ENCODE results near the gene DNAH7. TPM values are rescaled to one million over a fixed set of nuclear protein-coding genes. Genes with fewer than 3 reads are reported as not detected.

DNAH7 gene
- total and polyA plus RNA-seq, 2 experiments from 2014 or later = 0.35 to 1.1 TPM

DNA sequence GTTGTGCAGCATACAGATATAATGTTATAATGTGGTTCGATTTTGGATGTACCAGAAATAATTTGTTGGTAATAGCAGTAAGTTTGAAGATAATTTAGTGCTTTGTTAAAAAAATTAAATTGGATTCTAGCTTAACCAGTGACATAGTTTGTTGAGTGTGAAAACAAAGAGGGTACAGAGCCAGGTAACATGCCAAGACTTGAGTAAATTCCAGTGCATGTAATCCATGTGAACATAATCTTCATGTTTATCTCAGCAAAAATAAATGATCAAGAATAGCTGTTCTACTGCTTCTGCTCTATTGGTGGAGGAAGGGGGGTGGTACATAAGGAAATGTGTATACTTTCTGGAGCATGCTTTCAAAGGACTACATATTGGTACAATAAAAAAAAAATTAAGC, 165.8 kb downstream of the DNAH7 start:
- Mint-ChIP-seq H3K36me3 (ENCODE audit: low read depth) (no peaks in the 10 kb centered on the region), H3K4me3 (no peak overlapping the region), H3K4me1 (no peaks in the 10 kb centered on the region), H3K9me3 (no peaks in the 10 kb centered on the region), H3K27ac (no peak overlapping the region), H3K27me3 (ENCODE audit: insufficient read depth, low read depth, poor library complexity) (no peaks in the 10 kb centered on the region)
- Histone ChIP-seq H3K4me2 (no peak overlapping the region), H3K4me3 (no peak overlapping the region), H3K27ac (ENCODE audit: low read depth) (no peak overlapping the region), H3K27me3 (ENCODE audit: insufficient read depth) (no peaks in the 10 kb centered on the region), H3K36me3 (ENCODE audit: insufficient read depth) (no peaks in the 10 kb centered on the region), H3K9me2 (ENCODE audit: insufficient read depth) (no peaks in the 10 kb centered on the region), H4K20me1 (replicated peaks; ENCODE audit: insufficient read depth) (no peaks in the 10 kb centered on the region), H3K4me1 (ENCODE audit: insufficient read depth) (no peaks in the 10 kb centered on the region), H3K79me2 (replicated peaks; ENCODE audit: insufficient read depth) (no peaks in the 10 kb centered on the region), H2AFZ (no peak overlapping the region), H3F3A (replicated peaks; ENCODE audit: low read depth) (no peaks in the 10 kb centered on the region)
- ATAC-seq (no peak), DNase-seq (ENCODE audit: low spot score) (no peak)
- TF ChIP-seq, protein P1, sequence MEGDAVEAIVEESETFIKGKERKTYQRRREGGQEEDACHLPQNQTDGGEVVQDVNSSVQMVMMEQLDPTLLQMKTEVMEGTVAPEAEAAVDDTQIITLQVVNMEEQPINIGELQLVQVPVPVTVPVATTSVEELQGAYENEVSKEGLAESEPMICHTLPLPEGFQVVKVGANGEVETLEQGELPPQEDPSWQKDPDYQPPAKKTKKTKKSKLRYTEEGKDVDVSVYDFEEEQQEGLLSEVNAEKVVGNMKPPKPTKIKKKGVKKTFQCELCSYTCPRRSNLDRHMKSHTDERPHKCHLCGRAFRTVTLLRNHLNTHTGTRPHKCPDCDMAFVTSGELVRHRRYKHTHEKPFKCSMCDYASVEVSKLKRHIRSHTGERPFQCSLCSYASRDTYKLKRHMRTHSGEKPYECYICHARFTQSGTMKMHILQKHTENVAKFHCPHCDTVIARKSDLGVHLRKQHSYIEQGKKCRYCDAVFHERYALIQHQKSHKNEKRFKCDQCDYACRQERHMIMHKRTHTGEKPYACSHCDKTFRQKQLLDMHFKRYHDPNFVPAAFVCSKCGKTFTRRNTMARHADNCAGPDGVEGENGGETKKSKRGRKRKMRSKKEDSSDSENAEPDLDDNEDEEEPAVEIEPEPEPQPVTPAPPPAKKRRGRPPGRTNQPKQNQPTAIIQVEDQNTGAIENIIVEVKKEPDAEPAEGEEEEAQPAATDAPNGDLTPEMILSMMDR (conservative IDR thresholded peaks at IDR 0.05; ENCODE audit: low read depth in 2 of 2) = no peak
- TF ChIP-seq STAT1 (IDR thresholded peaks at IDR 0.05; ENCODE audit: unreplicated experiment) (no peak), EZH2phosphoT487 (IDR thresholded peaks at IDR 0.05; ENCODE audit: unreplicated experiment) (no peak), ZNF331 (CRISPR knock-in tag; IDR thresholded peaks at IDR 0.05; ENCODE audit: low read depth) (no peak), EZH2 (IDR thresholded peaks at IDR 0.05; ENCODE audit: low read depth, unreplicated experiment) (no peak), NANOG (IDR thresholded peaks at IDR 0.05; ENCODE audit: borderline replicate concordance) (no peak), JUNB (IDR thresholded peaks at IDR 0.05; ENCODE audit: unreplicated experiment) (no peak), ZNF114 (CRISPR knock-in tag; IDR thresholded peaks at IDR 0.05) (no peak), CREB1 (CRISPR knock-in tag; IDR thresholded peaks at IDR 0.05; ENCODE audit: low read depth) (no peak), POLR2AphosphoS5 (IDR thresholded peaks at IDR 0.05; ENCODE audit: low read depth) (no peak)
- TF ChIP-seq, protein P2, sequence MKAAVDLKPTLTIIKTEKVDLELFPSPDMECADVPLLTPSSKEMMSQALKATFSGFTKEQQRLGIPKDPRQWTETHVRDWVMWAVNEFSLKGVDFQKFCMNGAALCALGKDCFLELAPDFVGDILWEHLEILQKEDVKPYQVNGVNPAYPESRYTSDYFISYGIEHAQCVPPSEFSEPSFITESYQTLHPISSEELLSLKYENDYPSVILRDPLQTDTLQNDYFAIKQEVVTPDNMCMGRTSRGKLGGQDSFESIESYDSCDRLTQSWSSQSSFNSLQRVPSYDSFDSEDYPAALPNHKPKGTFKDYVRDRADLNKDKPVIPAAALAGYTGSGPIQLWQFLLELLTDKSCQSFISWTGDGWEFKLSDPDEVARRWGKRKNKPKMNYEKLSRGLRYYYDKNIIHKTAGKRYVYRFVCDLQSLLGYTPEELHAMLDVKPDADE (IDR thresholded peaks at IDR 0.05) = no peak
- TF ChIP-seq, protein P3, sequence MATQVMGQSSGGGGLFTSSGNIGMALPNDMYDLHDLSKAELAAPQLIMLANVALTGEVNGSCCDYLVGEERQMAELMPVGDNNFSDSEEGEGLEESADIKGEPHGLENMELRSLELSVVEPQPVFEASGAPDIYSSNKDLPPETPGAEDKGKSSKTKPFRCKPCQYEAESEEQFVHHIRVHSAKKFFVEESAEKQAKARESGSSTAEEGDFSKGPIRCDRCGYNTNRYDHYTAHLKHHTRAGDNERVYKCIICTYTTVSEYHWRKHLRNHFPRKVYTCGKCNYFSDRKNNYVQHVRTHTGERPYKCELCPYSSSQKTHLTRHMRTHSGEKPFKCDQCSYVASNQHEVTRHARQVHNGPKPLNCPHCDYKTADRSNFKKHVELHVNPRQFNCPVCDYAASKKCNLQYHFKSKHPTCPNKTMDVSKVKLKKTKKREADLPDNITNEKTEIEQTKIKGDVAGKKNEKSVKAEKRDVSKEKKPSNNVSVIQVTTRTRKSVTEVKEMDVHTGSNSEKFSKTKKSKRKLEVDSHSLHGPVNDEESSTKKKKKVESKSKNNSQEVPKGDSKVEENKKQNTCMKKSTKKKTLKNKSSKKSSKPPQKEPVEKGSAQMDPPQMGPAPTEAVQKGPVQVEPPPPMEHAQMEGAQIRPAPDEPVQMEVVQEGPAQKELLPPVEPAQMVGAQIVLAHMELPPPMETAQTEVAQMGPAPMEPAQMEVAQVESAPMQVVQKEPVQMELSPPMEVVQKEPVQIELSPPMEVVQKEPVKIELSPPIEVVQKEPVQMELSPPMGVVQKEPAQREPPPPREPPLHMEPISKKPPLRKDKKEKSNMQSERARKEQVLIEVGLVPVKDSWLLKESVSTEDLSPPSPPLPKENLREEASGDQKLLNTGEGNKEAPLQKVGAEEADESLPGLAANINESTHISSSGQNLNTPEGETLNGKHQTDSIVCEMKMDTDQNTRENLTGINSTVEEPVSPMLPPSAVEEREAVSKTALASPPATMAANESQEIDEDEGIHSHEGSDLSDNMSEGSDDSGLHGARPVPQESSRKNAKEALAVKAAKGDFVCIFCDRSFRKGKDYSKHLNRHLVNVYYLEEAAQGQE (IDR thresholded peaks at IDR 0.05; ENCODE audit: unreplicated experiment) = no peak
- TF ChIP-seq, protein P4, sequence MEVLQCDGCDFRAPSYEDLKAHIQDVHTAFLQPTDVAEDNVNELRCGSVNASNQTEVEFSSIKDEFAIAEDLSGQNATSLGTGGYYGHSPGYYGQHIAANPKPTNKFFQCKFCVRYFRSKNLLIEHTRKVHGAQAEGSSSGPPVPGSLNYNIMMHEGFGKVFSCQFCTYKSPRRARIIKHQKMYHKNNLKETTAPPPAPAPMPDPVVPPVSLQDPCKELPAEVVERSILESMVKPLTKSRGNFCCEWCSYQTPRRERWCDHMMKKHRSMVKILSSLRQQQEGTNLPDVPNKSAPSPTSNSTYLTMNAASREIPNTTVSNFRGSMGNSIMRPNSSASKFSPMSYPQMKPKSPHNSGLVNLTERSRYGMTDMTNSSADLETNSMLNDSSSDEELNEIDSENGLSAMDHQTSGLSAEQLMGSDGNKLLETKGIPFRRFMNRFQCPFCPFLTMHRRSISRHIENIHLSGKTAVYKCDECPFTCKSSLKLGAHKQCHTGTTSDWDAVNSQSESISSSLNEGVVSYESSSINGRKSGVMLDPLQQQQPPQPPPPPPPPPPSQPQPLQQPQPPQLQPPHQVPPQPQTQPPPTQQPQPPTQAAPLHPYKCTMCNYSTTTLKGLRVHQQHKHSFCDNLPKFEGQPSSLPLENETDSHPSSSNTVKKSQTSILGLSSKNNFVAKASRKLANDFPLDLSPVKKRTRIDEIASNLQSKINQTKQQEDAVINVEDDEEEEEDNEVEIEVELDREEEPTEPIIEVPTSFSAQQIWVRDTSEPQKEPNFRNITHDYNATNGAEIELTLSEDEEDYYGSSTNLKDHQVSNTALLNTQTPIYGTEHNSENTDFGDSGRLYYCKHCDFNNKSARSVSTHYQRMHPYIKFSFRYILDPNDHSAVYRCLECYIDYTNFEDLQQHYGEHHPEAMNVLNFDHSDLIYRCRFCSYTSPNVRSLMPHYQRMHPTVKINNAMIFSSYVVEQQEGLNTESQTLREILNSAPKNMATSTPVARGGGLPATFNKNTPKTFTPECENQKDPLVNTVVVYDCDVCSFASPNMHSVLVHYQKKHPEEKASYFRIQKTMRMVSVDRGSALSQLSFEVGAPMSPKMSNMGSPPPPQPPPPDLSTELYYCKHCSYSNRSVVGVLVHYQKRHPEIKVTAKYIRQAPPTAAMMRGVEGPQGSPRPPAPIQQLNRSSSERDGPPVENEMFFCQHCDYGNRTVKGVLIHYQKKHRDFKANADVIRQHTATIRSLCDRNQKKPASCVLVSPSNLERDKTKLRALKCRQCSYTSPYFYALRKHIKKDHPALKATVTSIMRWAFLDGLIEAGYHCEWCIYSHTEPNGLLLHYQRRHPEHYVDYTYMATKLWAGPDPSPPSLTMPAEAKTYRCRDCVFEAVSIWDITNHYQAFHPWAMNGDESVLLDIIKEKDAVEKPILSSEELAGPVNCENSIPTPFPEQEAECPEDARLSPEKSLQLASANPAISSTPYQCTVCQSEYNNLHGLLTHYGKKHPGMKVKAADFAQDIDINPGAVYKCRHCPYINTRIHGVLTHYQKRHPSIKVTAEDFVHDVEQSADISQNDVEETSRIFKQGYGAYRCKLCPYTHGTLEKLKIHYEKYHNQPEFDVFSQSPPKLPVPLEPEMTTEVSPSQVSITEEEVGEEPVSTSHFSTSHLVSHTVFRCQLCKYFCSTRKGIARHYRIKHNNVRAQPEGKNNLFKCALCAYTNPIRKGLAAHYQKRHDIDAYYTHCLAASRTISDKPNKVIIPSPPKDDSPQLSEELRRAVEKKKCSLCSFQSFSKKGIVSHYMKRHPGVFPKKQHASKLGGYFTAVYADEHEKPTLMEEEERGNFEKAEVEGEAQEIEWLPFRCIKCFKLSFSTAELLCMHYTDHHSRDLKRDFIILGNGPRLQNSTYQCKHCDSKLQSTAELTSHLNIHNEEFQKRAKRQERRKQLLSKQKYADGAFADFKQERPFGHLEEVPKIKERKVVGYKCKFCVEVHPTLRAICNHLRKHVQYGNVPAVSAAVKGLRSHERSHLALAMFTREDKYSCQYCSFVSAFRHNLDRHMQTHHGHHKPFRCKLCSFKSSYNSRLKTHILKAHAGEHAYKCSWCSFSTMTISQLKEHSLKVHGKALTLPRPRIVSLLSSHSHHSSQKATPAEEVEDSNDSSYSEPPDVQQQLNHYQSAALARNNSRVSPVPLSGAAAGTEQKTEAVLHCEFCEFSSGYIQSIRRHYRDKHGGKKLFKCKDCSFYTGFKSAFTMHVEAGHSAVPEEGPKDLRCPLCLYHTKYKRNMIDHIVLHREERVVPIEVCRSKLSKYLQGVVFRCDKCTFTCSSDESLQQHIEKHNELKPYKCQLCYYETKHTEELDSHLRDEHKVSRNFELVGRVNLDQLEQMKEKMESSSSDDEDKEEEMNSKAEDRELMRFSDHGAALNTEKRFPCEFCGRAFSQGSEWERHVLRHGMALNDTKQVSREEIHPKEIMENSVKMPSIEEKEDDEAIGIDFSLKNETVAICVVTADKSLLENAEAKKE (CRISPR knock-in tag; IDR thresholded peaks at IDR 0.05) = no peak
